ENCODE results near the gene GRIK1. TPM values are rescaled to one million over a fixed set of nuclear protein-coding genes. Genes with fewer than 3 reads are reported as not detected.

The GRIK1 gene
- total RNA-seq, 2 experiments from 2014 or later: not detected

GRCh38 chr21:29786496-29787360, 153.1 kb downstream of the GRIK1 start:
- POLR2A ChIA-PET: no interaction called here

DNA sequence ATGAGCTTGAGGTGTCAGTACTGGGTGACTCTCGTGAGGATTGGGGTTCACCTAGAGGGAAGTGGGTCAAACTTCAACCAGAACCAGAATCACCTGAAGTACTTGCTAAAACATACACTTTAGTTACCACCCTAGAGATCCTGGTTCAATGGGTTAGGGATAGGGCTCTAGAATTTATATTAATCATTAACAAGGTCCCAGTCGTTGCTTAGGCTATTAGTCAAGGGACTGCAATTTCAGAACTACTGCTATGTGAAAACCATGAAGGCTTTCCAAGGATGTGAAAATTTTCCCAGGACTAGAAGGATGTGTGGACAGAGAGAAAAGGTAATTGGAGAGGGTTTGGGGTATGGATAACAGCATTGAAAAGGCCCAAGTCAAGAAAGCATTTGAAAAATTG, 162.6 kb downstream of the GRIK1 start:
- DNase-seq: no peak
- Mint-ChIP-seq H3K9me3 (no peaks in the 10 kb centered on the region), H3K4me1 (no peaks in the 10 kb centered on the region), H3K36me3 (ENCODE audit: low read depth) (no peaks in the 10 kb centered on the region), H3K4me3 (no peak overlapping the region), H3K27me3 (no peaks in the 10 kb centered on the region), H3K27ac (no peak overlapping the region)
- ChIA-PET POLR2A (no interaction called here), CTCF (no interaction called here)

More at GRCh38 chr21:29786496-29787360, 153.1 kb downstream of the GRIK1 start:
- CTCF ChIA-PET: interaction anchor here (0.6 kb wide), 1 partner anchor 43 kb away, joined by 3 read pairs; no protein-coding TSS in a partner anchor
- H3K36me3 Mint-ChIP-seq (ENCODE audit: low read depth): no peaks in the 10 kb centered on the region
- DNase-seq: no peak
- H3K4me1 Mint-ChIP-seq: no peaks in the 10 kb centered on the region
- H3K27me3 Mint-ChIP-seq: no peaks in the 10 kb centered on the region
- H3K27ac Mint-ChIP-seq: no peak overlapping the region
- no peaks in the 10 kb centered on the region for H3K9me3 Mint-ChIP-seq
- H3K4me3 Mint-ChIP-seq: no peak overlapping the region

DNA sequence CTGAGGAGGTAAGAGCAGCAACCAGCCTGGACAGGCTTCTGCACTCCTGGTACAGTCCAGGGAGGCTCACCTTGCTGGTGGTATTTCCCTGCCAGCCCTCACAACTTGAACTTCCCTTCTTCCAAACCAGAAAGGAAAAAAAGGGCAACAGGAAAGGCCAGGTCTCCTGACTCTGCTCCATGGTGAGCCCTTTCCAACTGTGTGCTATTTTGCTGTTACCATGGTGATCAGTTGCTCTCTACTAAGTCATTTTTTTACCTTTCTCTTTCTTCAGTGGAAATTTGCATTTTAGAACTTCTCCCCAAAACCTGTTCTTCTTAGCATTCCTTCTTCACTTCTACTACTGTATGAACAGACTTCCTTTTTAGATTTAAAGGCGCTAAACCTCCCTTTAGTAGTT, 164.3 kb downstream of the GRIK1 start:
- Mint-ChIP-seq H3K27me3 (no peaks in the 10 kb centered on the region), H3K9me3 (no peaks in the 10 kb centered on the region), H3K4me3 (no peak overlapping the region), H3K36me3 (ENCODE audit: low read depth) (no peaks in the 10 kb centered on the region), H3K4me1 (no peaks in the 10 kb centered on the region), H3K27ac (no peak overlapping the region)
- ChIA-PET POLR2A (no interaction called here), CTCF (no interaction called here)
- DNase-seq: no peak

GRCh38 chr21:29771491-29772066, 168.2 kb downstream of the GRIK1 start:
- H3K4me1 Mint-ChIP-seq: no peaks in the 10 kb centered on the region
- no peaks in the 10 kb centered on the region for H3K9me3 Mint-ChIP-seq
- CTCF ChIA-PET: no interaction called here
- DNase-seq: no peak
- H3K27ac Mint-ChIP-seq: no peak overlapping the region
- H3K4me3 Mint-ChIP-seq: no peak overlapping the region
- H3K27me3 Mint-ChIP-seq: no peaks in the 10 kb centered on the region
- POLR2A ChIA-PET: interaction anchor here (0.6 kb wide), 1 partner anchor 38 kb away, joined by 6 read pairs; no protein-coding TSS in a partner anchor
- no peaks in the 10 kb centered on the region for H3K36me3 Mint-ChIP-seq (ENCODE audit: low read depth)

- H3K4me1 Mint-ChIP-seq: no peaks in the 10 kb centered on the region
- no peaks in the 10 kb centered on the region for H3K27me3 Mint-ChIP-seq
- POLR2A ChIA-PET: interaction anchor here (0.5 kb wide), 1 partner anchor 19 kb away, joined by 6 read pairs; no protein-coding TSS in a partner anchor
- CTCF ChIA-PET: no interaction called here
- H3K9me3 Mint-ChIP-seq: no peaks in the 10 kb centered on the region
- no peak overlapping the region for H3K27ac Mint-ChIP-seq
- no peaks in the 10 kb centered on the region for H3K36me3 Mint-ChIP-seq (ENCODE audit: low read depth)
- no peak for DNase-seq
- no peak overlapping the region for H3K4me3 Mint-ChIP-seq
Measured at GRCh38 chr21:29763674-29764073, 176.1 kb downstream of the GRIK1 start.

GRCh38 chr21:29762570-29763082, 177.2 kb downstream of the GRIK1 start:
- Mint-ChIP-seq H3K36me3 (ENCODE audit: low read depth) (no peaks in the 10 kb centered on the region), H3K4me1 (no peaks in the 10 kb centered on the region), H3K27me3 (no peaks in the 10 kb centered on the region), H3K4me3 (no peak overlapping the region), H3K9me3 (no peaks in the 10 kb centered on the region), H3K27ac (no peak overlapping the region)
- ChIA-PET CTCF (no interaction called here), POLR2A (no interaction called here)
- DNase-seq: no peak

- no peaks in the 10 kb centered on the region for H3K36me3 Mint-ChIP-seq (ENCODE audit: low read depth)
- POLR2A ChIA-PET: no interaction called here
- no peak for DNase-seq
- no peaks in the 10 kb centered on the region for H3K9me3 Mint-ChIP-seq
- H3K27me3 Mint-ChIP-seq: peaks cover 3% of the 10 kb centered on the region
- H3K4me3 Mint-ChIP-seq: no peak overlapping the region
- CTCF ChIA-PET: no interaction called here
- H3K4me1 Mint-ChIP-seq: no peaks in the 10 kb centered on the region
- no peak overlapping the region for H3K27ac Mint-ChIP-seq
Measured at GRCh38 chr21:29753216-29753615, 186.6 kb downstream of the GRIK1 start.

GRCh38 chr21:29751473-29752185, 188.2 kb downstream of the GRIK1 start:
- ChIA-PET CTCF (interaction anchor here (1.1 kb wide), 1 partner anchor 203 kb away, joined by 3 read pairs; no protein-coding TSS in a partner anchor), POLR2A (no interaction called here)
- no peak overlapping the region for H3K27ac Mint-ChIP-seq
- no peak for DNase-seq
- H3K4me1 Mint-ChIP-seq: no peaks in the 10 kb centered on the region
- H3K4me3 Mint-ChIP-seq: no peak overlapping the region
- no peaks in the 10 kb centered on the region for H3K9me3 Mint-ChIP-seq
- H3K27me3 Mint-ChIP-seq: peaks cover 3% of the 10 kb centered on the region
- no peaks in the 10 kb centered on the region for H3K36me3 Mint-ChIP-seq (ENCODE audit: low read depth)

DNA sequence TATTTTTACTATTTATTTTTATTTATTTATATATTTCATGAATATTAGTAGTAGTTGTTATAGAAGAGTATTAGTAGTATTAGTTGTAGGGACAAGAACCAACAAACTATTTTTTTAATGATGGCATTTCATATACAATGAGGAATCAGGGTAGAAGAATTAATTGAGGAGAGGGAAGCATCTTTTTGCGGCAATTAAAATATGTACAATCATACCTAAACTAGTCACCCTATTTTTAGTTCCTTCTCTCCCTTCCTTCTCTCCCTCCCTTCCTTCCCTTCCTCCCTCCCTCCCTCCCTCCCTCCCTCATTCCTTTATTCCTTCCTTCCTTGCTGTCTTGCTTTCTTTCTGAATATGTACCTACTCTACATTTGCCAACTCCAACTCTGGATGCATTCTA, 189.8 kb downstream of the GRIK1 start:
- Mint-ChIP-seq H3K9me3 (no peaks in the 10 kb centered on the region), H3K4me1 (no peaks in the 10 kb centered on the region), H3K36me3 (ENCODE audit: low read depth) (no peaks in the 10 kb centered on the region), H3K27me3 (peaks cover 3% of the 10 kb centered on the region), H3K27ac (no peak overlapping the region), H3K4me3 (no peak overlapping the region)
- DNase-seq: no peak
- ChIA-PET POLR2A (no interaction called here), CTCF (no interaction called here)

DNA sequence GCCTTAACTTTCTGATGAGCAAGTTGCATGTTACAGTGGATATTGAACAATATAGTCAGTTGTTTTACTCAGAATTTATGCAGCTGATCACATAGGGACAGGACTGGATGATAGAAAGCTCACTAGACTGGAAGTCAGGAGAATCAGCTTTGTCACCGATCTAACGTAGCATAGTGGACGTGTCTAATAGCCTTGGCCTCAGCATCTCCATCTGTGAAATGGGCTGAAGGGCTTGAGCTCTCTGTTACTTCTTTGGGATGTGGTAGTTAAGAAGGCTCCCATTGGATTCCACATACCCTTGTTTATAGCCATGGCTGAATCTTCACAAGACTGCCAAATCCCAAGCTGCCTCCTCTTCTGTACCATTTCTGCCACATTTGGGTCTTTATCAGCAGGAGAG, 190.6 kb downstream of the GRIK1 start:
- H3K27ac Mint-ChIP-seq: no peak overlapping the region
- ChIA-PET POLR2A (no interaction called here), CTCF (interaction anchor here (2.1 kb wide), 1 partner anchor 9 kb away, joined by 8 read pairs; no protein-coding TSS in a partner anchor)
- DNase-seq: no peak
- H3K9me3 Mint-ChIP-seq: no peaks in the 10 kb centered on the region
- H3K4me1 Mint-ChIP-seq: no peaks in the 10 kb centered on the region
- peaks cover 3% of the 10 kb centered on the region for H3K27me3 Mint-ChIP-seq
- no peaks in the 10 kb centered on the region for H3K36me3 Mint-ChIP-seq (ENCODE audit: low read depth)
- no peak overlapping the region for H3K4me3 Mint-ChIP-seq

DNA sequence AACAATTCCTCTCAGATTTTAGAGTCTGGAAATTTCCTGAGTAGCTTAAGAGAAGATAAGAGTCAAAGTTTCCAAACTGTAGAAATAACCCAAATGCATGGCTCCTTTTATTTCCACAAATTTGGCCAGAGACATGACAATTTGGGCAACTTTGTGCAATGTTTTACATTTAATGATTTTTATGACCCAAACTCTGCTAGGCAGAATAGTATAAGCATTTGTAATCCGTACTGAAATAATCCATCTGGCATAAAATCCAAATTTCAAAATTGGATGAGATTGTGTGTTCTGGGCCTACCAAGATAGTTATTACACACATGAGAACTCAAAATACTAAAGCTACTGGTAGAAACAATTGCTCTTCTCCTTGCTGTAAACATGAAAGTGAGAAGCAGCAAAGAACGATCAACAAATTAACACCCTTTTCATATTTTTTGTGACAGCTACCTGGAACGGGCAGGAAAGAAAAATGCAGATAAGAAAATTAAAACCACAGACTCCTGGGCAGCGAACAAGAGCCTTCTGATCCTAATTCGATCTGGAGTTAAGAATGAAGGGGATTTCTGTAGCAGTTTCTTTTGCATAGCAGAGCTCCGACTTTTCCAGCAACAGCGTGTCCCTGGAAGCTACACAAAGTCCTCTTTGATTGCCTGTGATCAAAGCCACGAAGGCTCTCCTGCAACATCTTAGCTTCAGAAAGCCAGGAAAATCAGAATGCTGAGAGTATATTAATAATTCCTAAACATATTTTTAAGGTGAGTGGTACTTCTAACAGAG, 191.2 kb downstream of the GRIK1 start:
- POLR2A ChIA-PET: interaction anchor here (0.7 kb wide), 1 partner anchor 55 kb away, joined by 5 read pairs; no protein-coding TSS in a partner anchor
- H3K4me1 Mint-ChIP-seq: no peaks in the 10 kb centered on the region
- peaks cover 3% of the 10 kb centered on the region for H3K27me3 Mint-ChIP-seq
- CTCF ChIA-PET: interaction anchor here (2.1 kb wide), 1 partner anchor 10 kb away, joined by 8 read pairs; no protein-coding TSS in a partner anchor
- no peak for DNase-seq
- no peak overlapping the region for H3K4me3 Mint-ChIP-seq
- H3K36me3 Mint-ChIP-seq (ENCODE audit: low read depth): no peaks in the 10 kb centered on the region
- H3K27ac Mint-ChIP-seq: no peak overlapping the region
- no peaks in the 10 kb centered on the region for H3K9me3 Mint-ChIP-seq

DNA sequence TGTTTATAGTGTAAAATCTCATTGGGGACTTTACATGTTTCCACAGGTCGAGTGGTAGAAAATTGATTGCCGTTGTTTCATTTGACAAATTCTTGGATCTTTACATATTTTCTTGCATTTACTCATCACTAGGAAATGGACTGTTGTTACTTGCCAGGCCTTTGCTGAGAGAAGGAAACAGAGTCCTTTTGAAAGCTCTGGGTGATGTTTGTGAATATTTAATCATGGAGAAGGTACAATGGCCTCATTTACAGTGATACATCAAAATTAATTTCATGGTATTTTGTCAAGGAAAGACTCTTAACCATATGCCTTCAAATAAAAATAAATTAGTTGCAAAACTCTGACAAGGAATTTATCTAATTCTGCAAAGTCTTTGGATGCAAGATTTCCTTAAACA, 198.0 kb downstream of the GRIK1 start:
- POLR2A ChIA-PET: no interaction called here
- DNase-seq: no peak
- peaks cover 4% of the 10 kb centered on the region for H3K27me3 Mint-ChIP-seq
- H3K4me1 Mint-ChIP-seq: no peaks in the 10 kb centered on the region
- no peaks in the 10 kb centered on the region for H3K36me3 Mint-ChIP-seq (ENCODE audit: low read depth)
- no peak overlapping the region for H3K27ac Mint-ChIP-seq
- CTCF ChIA-PET: no interaction called here
- H3K9me3 Mint-ChIP-seq: no peaks in the 10 kb centered on the region
- no peak overlapping the region for H3K4me3 Mint-ChIP-seq
